ENCODE results near the gene PRDM16.

DNA sequence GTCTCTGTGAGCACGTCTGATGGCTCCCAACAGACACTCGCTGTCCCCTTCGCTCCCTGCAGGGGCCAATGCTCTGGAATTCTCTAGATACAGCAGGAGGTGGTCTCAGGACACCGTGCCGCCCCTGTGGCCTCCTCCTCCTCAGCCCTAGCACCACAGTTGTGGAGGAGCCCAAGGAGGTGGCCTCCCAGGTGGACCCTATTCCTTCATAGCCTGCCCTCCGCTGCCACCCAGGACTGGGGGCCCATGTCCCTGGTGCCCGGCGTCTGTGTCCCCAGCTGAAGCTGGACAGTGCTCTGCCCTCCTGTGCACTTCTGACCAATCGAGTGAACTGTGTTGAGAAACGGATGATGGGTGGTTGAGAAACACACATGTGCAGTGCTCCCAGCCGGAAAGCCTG lies 235.7 kb downstream of the PRDM16 start:
- TF ChIP-seq, protein P1, sequence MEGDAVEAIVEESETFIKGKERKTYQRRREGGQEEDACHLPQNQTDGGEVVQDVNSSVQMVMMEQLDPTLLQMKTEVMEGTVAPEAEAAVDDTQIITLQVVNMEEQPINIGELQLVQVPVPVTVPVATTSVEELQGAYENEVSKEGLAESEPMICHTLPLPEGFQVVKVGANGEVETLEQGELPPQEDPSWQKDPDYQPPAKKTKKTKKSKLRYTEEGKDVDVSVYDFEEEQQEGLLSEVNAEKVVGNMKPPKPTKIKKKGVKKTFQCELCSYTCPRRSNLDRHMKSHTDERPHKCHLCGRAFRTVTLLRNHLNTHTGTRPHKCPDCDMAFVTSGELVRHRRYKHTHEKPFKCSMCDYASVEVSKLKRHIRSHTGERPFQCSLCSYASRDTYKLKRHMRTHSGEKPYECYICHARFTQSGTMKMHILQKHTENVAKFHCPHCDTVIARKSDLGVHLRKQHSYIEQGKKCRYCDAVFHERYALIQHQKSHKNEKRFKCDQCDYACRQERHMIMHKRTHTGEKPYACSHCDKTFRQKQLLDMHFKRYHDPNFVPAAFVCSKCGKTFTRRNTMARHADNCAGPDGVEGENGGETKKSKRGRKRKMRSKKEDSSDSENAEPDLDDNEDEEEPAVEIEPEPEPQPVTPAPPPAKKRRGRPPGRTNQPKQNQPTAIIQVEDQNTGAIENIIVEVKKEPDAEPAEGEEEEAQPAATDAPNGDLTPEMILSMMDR (conservative IDR thresholded peaks at IDR 0.05 in 1 of 2, IDR thresholded peaks at IDR 0.05 in 1 of 2; ENCODE audit: extremely low read depth in 1 of 2, insufficient read depth in 1 of 2, low read depth in 1 of 2, low read length in 2 of 2) = no peak
- TF ChIP-seq EZH2 (IDR thresholded peaks at IDR 0.05; ENCODE audit: borderline replicate concordance, low read length) = no peak
